ENCODE data around the gene FKBP7. TPM values are rescaled to one million over a fixed set of nuclear protein-coding genes. Genes with fewer than 3 reads are reported as not detected.

The FKBP7 gene
- total and polyA plus RNA-seq, 2 of the 13 experiments (the other 11 are each of a cell fraction or from before 2014, with no cell fraction given), result 12.4 to 14.8 TPM

DNA sequence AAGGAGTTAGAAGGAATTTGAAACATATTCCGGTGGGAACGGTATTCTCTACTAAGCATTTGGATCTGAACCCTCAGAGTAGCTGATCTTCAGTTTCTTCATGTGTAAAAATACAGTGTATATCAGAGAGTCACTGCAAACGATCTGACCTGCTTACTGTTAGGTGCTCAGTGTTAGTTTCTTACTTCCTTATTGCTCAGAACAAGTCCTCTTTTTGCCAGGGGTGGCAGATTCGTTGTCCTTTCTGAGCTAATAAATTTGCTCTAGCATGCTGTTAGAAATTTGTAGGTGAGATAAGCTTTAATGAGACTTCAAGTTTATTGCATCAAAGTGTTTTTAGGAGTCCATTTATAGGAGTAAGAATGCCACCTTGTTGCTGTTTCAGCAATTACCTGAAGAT lies 17.6 kb upstream of the FKBP7 start:
- no peaks in the 10 kb centered on the region for H4K20me1 ChIP-seq (ENCODE audit: insufficient read depth, low read length)
- ATAC-seq (no peak), DNase-seq (ENCODE audit: low spot score) (no peak), FAIRE-seq (no peak)
- no peak overlapping the region for H3K9ac ChIP-seq (ENCODE audit: insufficient read depth, low read depth, low read length)
- no peak overlapping the region for H3K4me2 ChIP-seq (ENCODE audit: low read depth, low read length)
- no peak overlapping the region for H2AFZ ChIP-seq (ENCODE audit: low read length)
- no peaks in the 10 kb centered on the region for H3K27me3 ChIP-seq (ENCODE audit: control insufficient read depth in 1 of 2, insufficient read depth in 2 of 2, low read length in 2 of 2)
- no peak overlapping the region for H3K27ac ChIP-seq (ENCODE audit: extremely low read length, insufficient read depth, low read length)
- H3K4me3 ChIP-seq (replicated peaks in 1 of 3; ENCODE audit: insufficient read depth in 1 of 3, low read depth in 2 of 3, low read length in 3 of 3), result no peak overlapping the region
- H3K79me2 ChIP-seq (ENCODE audit: insufficient read depth, low read length), result no peaks in the 10 kb centered on the region
- CTCF ChIA-PET (ENCODE audit: low intra/inter-chr PET ratio, low total read pairs), result no interaction called here
- intact Hi-C loops (cut with micrococcal nuclease; ENCODE audit: unreplicated experiment), result no loop called here
- 92% methylated on average over 4 of the region's 4 CpGs for WGBS (ENCODE audit: low lambda C conversion rate)
- in situ Hi-C loops (cut with HindIII; ENCODE audit: extremely low pct_ligation_motif_present, low pct_unique_long_range_greater_than_20kb), result no loop called here
- no TSS peak for BruUV-seq (replicated peaks)
- H3K36me3 ChIP-seq (replicated peaks in 1 of 2; ENCODE audit: control insufficient read depth in 1 of 2, insufficient read depth in 2 of 2, low read length in 2 of 2), result peaks cover 27 to 65% of the 10 kb centered on the region in 2 experiments
- H3K9me3 ChIP-seq (ENCODE audit: low read length), result no peaks in the 10 kb centered on the region
- H3K4me1 ChIP-seq (ENCODE audit: insufficient read depth, low read length), result no peaks in the 10 kb centered on the region
- TF ChIP-seq MED8 (CRISPR knock-in tag; IDR thresholded peaks at IDR 0.05; ENCODE audit: insufficient replicate concordance) (no peak), ZNF775 (CRISPR knock-in tag; IDR thresholded peaks at IDR 0.05; ENCODE audit: borderline replicate concordance) (no peak), KDM1A (CRISPR knock-in tag; IDR thresholded peaks at IDR 0.05) (no peak), JUND (CRISPR knock-in tag; IDR thresholded peaks at IDR 0.05) (no peak), CCDC6 (CRISPR knock-in tag; IDR thresholded peaks at IDR 0.05) (no peak), ZNF232 (CRISPR knock-in tag; IDR thresholded peaks at IDR 0.05; ENCODE audit: borderline replicate concordance) (no peak)
- TF ChIP-seq, protein P1, sequence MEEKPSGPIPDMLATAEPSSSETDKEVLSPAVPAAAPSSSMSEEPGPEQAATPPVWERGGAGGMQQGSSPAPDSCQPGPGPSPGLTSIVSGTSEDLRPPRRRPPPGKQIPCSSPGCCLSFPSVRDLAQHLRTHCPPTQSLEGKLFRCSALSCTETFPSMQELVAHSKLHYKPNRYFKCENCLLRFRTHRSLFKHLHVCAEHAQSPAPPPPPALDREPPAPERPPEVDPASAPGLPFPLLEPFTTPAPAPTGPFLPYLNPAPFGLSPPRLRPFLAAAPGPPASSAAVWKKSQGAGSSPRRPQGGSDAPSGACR (CRISPR knock-in tag; IDR thresholded peaks at IDR 0.05), result no peak
- POLR2A ChIA-PET, result interaction anchor here (1.3 kb wide), 1 partner anchor 16 kb away, joined by 4 read pairs; the partner anchor contains the start of gene PLEKHA3

DNA sequence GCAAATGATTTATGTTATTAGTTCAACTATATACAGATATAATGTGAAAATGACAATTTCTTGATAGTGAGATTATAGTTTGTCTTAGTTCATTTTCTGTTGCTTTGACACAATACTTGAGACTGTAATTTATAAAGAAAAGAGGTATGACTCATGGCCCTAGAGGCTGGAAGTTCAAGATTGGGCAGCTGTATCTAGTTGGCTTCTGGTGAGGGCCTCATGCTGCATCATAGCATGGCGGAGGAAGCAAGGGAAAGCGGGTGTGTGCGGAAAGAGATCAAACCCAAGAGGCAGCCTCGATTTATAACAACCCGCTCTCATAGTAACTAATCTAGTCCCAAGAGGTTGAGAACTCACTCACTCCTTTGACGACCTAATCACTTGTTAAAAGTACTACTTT lies 13.2 kb upstream of the FKBP7 start:
- no peaks in the 10 kb centered on the region for H3K9me3 ChIP-seq (ENCODE audit: low read length)
- CTCF ChIA-PET (ENCODE audit: low intra/inter-chr PET ratio, low total read pairs), result no interaction called here
- H3K4me1 ChIP-seq (ENCODE audit: insufficient read depth, low read length), result no peaks in the 10 kb centered on the region
- H3K36me3 ChIP-seq (replicated peaks in 1 of 2; ENCODE audit: control insufficient read depth in 1 of 2, insufficient read depth in 2 of 2, low read length in 2 of 2), result peaks cover 25 to 70% of the 10 kb centered on the region in 2 experiments
- H3K4me3 ChIP-seq (replicated peaks in 1 of 3; ENCODE audit: insufficient read depth in 1 of 3, low read depth in 2 of 3, low read length in 3 of 3), result no peak overlapping the region
- in situ Hi-C loops (cut with HindIII; ENCODE audit: extremely low pct_ligation_motif_present, low pct_unique_long_range_greater_than_20kb), result no loop called here
- FAIRE-seq (no peak), ATAC-seq (no peak), DNase-seq (ENCODE audit: low spot score) (no peak)
- BruUV-seq (replicated peaks), result no TSS peak
- no peaks in the 10 kb centered on the region for H3K27me3 ChIP-seq (ENCODE audit: control insufficient read depth in 1 of 2, insufficient read depth in 2 of 2, low read length in 2 of 2)
- H3K4me2 ChIP-seq (ENCODE audit: low read depth, low read length), result no peak overlapping the region
- intact Hi-C loops (cut with micrococcal nuclease; ENCODE audit: unreplicated experiment), result no loop called here
- no peak overlapping the region for H3K27ac ChIP-seq (ENCODE audit: extremely low read length, insufficient read depth, low read length)
- 85% methylated on average over 6 of the region's 6 CpGs for WGBS (ENCODE audit: low lambda C conversion rate)
- no peak overlapping the region for H2AFZ ChIP-seq (ENCODE audit: low read length)
- no peak overlapping the region for H3K9ac ChIP-seq (ENCODE audit: insufficient read depth, low read depth, low read length)
- no peaks in the 10 kb centered on the region for H3K79me2 ChIP-seq (ENCODE audit: insufficient read depth, low read length)
- no peaks in the 10 kb centered on the region for H4K20me1 ChIP-seq (ENCODE audit: insufficient read depth, low read length)
- POLR2A ChIA-PET, result interaction anchor here (2.2 kb wide), 1 partner anchor 41 kb away, joined by 5 read pairs; the partner anchor contains the start of genes PJVK and PRKRA
- no peak for TF ChIP-seq ZNF703 (CRISPR knock-in tag; IDR thresholded peaks at IDR 0.05; ENCODE audit: borderline replicate concordance)
- TF ChIP-seq, protein P2, sequence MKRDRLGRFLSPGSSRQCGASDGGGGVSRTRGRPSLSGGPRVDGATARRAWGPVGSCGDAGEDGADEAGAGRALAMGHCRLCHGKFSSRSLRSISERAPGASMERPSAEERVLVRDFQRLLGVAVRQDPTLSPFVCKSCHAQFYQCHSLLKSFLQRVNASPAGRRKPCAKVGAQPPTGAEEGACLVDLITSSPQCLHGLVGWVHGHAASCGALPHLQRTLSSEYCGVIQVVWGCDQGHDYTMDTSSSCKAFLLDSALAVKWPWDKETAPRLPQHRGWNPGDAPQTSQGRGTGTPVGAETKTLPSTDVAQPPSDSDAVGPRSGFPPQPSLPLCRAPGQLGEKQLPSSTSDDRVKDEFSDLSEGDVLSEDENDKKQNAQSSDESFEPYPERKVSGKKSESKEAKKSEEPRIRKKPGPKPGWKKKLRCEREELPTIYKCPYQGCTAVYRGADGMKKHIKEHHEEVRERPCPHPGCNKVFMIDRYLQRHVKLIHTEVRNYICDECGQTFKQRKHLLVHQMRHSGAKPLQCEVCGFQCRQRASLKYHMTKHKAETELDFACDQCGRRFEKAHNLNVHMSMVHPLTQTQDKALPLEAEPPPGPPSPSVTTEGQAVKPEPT (CRISPR knock-in tag; IDR thresholded peaks at IDR 0.05; ENCODE audit: low read depth), result no peak
- no peak for TF ChIP-seq ZIK1 (CRISPR knock-in tag; IDR thresholded peaks at IDR 0.05; ENCODE audit: borderline replicate concordance, low read depth)
- TF ChIP-seq KDM3A (CRISPR knock-in tag; IDR thresholded peaks at IDR 0.05; ENCODE audit: low read depth), result no peak
- TF ChIP-seq ZNF883 (CRISPR knock-in tag; IDR thresholded peaks at IDR 0.05; ENCODE audit: not compliant biosample characterization), result no peak
- TF ChIP-seq, protein P3, sequence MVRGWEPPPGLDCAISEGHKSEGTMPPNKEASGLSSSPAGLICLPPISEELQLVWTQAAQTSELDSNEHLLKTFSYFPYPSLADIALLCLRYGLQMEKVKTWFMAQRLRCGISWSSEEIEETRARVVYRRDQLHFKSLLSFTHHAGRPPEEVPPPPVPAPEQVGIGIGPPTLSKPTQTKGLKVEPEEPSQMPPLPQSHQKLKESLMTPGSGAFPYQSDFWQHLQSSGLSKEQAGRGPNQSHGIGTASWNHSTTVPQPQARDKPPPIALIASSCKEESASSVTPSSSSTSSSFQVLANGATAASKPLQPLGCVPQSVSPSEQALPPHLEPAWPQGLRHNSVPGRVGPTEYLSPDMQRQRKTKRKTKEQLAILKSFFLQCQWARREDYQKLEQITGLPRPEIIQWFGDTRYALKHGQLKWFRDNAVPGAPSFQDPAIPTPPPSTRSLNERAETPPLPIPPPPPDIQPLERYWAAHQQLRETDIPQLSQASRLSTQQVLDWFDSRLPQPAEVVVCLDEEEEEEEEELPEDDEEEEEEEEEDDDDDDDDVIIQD (CRISPR knock-in tag; IDR thresholded peaks at IDR 0.05; ENCODE audit: low read depth), result no peak
- TF ChIP-seq, protein P4, sequence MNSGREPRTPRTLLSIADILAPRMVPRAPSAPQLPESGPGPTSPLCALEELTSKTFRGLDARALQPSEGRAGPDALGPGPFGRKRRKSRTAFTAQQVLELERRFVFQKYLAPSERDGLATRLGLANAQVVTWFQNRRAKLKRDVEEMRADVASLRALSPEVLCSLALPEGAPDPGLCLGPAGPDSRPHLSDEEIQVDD (CRISPR knock-in tag; IDR thresholded peaks at IDR 0.05; ENCODE audit: borderline replicate concordance), result no peak
